ENCODE measurements around the gene CRLF2.

Gene CRLF2

GRCh38 chrX:1213971-1214370 lies 1.5 kb upstream of the CRLF2 start:
- TF ChIP-seq CTCF (IDR thresholded peaks at IDR 0.05; ENCODE audit: low read length), result no peak
- no peak overlapping the region for H3K4me2 ChIP-seq (ENCODE audit: low read length)

GRCh38 chrX:1210844-1211243 lies 1.6 kb downstream of the CRLF2 start:
- Histone ChIP-seq H3K4me1 (ENCODE audit: insufficient read depth, low read length, severe bottlenecking) (peaks cover under 1% of the 10 kb centered on the region), H3K27me3 (ENCODE audit: insufficient read depth, low read length) (no peaks in the 10 kb centered on the region), H3K4me2 (ENCODE audit: low read length) (no peak overlapping the region), H4K20me1 (ENCODE audit: insufficient read depth, low read length) (no peaks in the 10 kb centered on the region), H3F3A (ENCODE audit: insufficient read depth, low read length) (no peaks in the 10 kb centered on the region), H3K9me2 (ENCODE audit: low read depth, low read length) (no peaks in the 10 kb centered on the region), H3K4me3 (ENCODE audit: low read depth, low read length, poor library complexity, severe bottlenecking) (no peak overlapping the region), H3K27ac (ENCODE audit: low read depth, low read length, poor library complexity, severe bottlenecking) (no peak overlapping the region), H2AFZ (ENCODE audit: low read length) (no peak overlapping the region), H3K9ac (ENCODE audit: low read length) (no peak overlapping the region), H3K9me3 (ENCODE audit: low read length) (no peaks in the 10 kb centered on the region), H3K36me3 (ENCODE audit: insufficient read depth, low read length) (no peaks in the 10 kb centered on the region), H3K79me2 (ENCODE audit: insufficient read depth, low read length) (no peaks in the 10 kb centered on the region)
- TF ChIP-seq CTCF (IDR thresholded peaks at IDR 0.05; ENCODE audit: low read length) (no peak), EZH2 (IDR thresholded peaks at IDR 0.05; ENCODE audit: borderline replicate concordance, low read length) (no peak)

More at GRCh38 chrX:1213971-1214370, 1.5 kb upstream of the CRLF2 start:
- no peaks in the 10 kb centered on the region for H3K4me1 ChIP-seq (ENCODE audit: insufficient read depth, low read length, severe bottlenecking)
- H4K20me1 ChIP-seq (ENCODE audit: insufficient read depth, low read length), result no peaks in the 10 kb centered on the region
- H3K4me3 ChIP-seq (ENCODE audit: low read depth, low read length, poor library complexity, severe bottlenecking), result no peak overlapping the region
- H3K27me3 ChIP-seq (ENCODE audit: insufficient read depth, low read length), result no peaks in the 10 kb centered on the region
- no peaks in the 10 kb centered on the region for H3K9me3 ChIP-seq (ENCODE audit: low read length)
- no peaks in the 10 kb centered on the region for H3F3A ChIP-seq (ENCODE audit: insufficient read depth, low read length)
- H2AFZ ChIP-seq (ENCODE audit: low read length), result no peak overlapping the region
- H3K36me3 ChIP-seq (ENCODE audit: insufficient read depth, low read length), result no peaks in the 10 kb centered on the region
- H3K79me2 ChIP-seq (ENCODE audit: insufficient read depth, low read length), result no peaks in the 10 kb centered on the region
- H3K9me2 ChIP-seq (ENCODE audit: low read depth, low read length), result no peaks in the 10 kb centered on the region
- no peak overlapping the region for H3K9ac ChIP-seq (ENCODE audit: low read length)
- no peak overlapping the region for H3K27ac ChIP-seq (ENCODE audit: low read depth, low read length, poor library complexity, severe bottlenecking)

- Histone ChIP-seq H3K79me2 (ENCODE audit: insufficient read depth, low read length) (no peaks in the 10 kb centered on the region), H3K9me3 (ENCODE audit: low read length) (no peaks in the 10 kb centered on the region), H3K4me1 (ENCODE audit: insufficient read depth, low read length, severe bottlenecking) (peaks cover 3% of the 10 kb centered on the region), H3K9ac (ENCODE audit: low read length) (no peak overlapping the region), H3K27ac (ENCODE audit: low read depth, low read length, poor library complexity, severe bottlenecking) (no peak overlapping the region), H2AFZ (ENCODE audit: low read length) (no peak overlapping the region), H3K4me3 (ENCODE audit: low read depth, low read length, poor library complexity, severe bottlenecking) (no peak overlapping the region), H4K20me1 (ENCODE audit: insufficient read depth, low read length) (no peaks in the 10 kb centered on the region), H3K27me3 (ENCODE audit: insufficient read depth, low read length) (no peaks in the 10 kb centered on the region), H3K36me3 (ENCODE audit: insufficient read depth, low read length) (no peaks in the 10 kb centered on the region), H3K4me2 (ENCODE audit: low read length) (no peak overlapping the region), H3F3A (ENCODE audit: insufficient read depth, low read length) (no peaks in the 10 kb centered on the region), H3K9me2 (ENCODE audit: low read depth, low read length) (no peaks in the 10 kb centered on the region)
- TF ChIP-seq EZH2 (IDR thresholded peaks at IDR 0.05; ENCODE audit: borderline replicate concordance, low read length), result no peak
- TF ChIP-seq CTCF (IDR thresholded peaks at IDR 0.05; ENCODE audit: low read length), result no peak
These were observed 4.9 kb downstream of the CRLF2 start for GRCh38 chrX:1207496-1208025.

All from OCI-LY1 (cell line).